ENCODE results near the gene STK32C.

The STK32C gene

GRCh38 chr10:132205650-132206376, 101.9 kb downstream of the STK32C start:
- DNase-seq, result no peak

GRCh38 chr10:132204781-132205473, 102.8 kb downstream of the STK32C start:
- DNase-seq, result no peak

- DNase-seq, result no peak
These were observed 103.5 kb downstream of the STK32C start for GRCh38 chr10:132204078-132204780.

- no peak for DNase-seq
These were observed 104.3 kb downstream of the STK32C start for GRCh38 chr10:132203256-132204077.

- DNase-seq, result no peak
These were observed 105.4 kb downstream of the STK32C start for GRCh38 chr10:132202070-132202970.

GRCh38 chr10:132201111-132201969, 106.4 kb downstream of the STK32C start:
- no peak for DNase-seq

- DNase-seq, result no peak
These were observed 107.2 kb downstream of the STK32C start for GRCh38 chr10:132200344-132201110.

GRCh38 chr10:132199854-132200311, 107.9 kb downstream of the STK32C start:
- no peak for DNase-seq

- no peak for DNase-seq
These were observed 108.4 kb downstream of the STK32C start for GRCh38 chr10:132199268-132199853.

GRCh38 chr10:132198381-132199181, 109.2 kb downstream of the STK32C start:
- no peak for DNase-seq

GRCh38 chr10:132198068-132198370, 109.7 kb downstream of the STK32C start:
- DNase-seq, result no peak

GRCh38 chr10:132197271-132198067, 110.3 kb downstream of the STK32C start:
- DNase-seq, result no peak

GRCh38 chr10:132196178-132197113, 111.3 kb downstream of the STK32C start:
- DNase-seq, result no peak

- no peak for DNase-seq
These were observed 112.2 kb downstream of the STK32C start for GRCh38 chr10:132195366-132196075.

- DNase-seq, result no peak
These were observed 113.0 kb downstream of the STK32C start for GRCh38 chr10:132194726-132195125.

GRCh38 chr10:132193907-132194552, 113.7 kb downstream of the STK32C start:
- no peak for DNase-seq
